DMS79 (cell line): Measurements from ENCODE around the gene ENTPD2.
A peak's percentile ranks its signal among the peaks of the same experiment; 100 is the strongest.

ENCODE experiments used
- DNase-seq: peaks from one replicate; lab custom pipeline; 2025; lab: John Stamatoyannopoulos, UW

Gene ENTPD2

DNA sequence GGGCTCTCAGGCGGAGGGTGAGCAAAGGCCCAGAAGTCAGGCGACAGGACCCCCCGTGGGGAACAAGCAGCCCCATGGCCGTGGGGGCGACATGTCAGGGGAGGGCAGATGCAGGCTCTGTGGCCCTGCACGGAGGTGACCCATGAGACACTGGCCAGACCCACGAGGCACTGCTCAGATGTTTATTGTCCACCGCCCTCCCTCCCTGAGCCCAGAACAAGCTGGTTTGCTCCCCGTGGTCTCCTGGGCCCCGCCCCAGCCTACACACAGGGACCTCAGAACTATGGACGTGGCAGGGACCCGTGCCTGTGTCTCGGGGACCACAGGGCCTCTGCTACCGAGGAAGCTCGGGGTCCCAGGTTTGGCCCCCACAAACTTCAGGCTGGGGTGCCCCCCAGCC is 23.9 kb downstream of the ENTPD2 start:
- no peak for DNase-seq

DNA sequence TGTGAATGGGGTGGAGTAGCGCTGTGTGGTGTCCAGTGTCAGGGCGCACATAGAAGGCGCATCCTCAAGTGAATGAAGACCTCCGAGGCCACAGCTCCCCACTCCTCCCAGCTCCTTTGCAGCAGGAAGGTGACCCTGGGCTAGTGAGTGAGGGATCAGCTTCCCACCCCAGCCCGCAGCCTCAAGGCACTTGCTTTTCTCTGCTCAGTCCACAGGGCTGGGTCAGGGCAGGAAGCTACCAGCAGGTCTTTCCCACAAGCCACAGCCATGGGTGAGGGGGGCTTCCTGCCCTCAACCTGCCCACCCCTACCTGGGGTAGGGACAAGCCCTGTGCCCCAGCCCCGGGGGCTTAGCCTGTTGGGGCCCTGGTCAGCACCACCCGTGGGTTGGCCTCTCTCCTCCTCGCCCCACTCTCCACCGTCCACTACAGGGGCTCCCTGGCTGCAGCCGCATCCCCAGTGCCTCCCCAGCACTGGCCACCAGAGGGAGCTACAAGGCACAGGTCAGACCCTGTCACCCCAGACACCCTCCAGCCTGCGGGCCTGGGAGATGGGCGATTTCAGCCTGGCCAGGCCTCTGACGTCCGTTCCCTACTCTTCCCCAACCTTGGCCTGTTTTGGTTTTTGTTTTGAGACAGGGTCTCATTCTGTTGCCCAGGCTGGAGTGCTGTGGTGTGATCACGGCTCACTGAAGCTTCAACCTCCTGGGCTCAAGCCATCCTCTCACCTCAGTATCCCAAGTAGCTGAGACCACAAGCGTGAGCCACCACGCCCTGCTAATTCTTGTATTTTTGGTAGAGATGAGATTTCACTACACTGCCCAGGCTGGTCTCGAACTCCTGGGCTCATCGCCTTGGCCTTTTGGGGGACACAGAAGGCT is 24.6 kb downstream of the ENTPD2 start:
- DNase-seq, result peak; percentile 19

DNA sequence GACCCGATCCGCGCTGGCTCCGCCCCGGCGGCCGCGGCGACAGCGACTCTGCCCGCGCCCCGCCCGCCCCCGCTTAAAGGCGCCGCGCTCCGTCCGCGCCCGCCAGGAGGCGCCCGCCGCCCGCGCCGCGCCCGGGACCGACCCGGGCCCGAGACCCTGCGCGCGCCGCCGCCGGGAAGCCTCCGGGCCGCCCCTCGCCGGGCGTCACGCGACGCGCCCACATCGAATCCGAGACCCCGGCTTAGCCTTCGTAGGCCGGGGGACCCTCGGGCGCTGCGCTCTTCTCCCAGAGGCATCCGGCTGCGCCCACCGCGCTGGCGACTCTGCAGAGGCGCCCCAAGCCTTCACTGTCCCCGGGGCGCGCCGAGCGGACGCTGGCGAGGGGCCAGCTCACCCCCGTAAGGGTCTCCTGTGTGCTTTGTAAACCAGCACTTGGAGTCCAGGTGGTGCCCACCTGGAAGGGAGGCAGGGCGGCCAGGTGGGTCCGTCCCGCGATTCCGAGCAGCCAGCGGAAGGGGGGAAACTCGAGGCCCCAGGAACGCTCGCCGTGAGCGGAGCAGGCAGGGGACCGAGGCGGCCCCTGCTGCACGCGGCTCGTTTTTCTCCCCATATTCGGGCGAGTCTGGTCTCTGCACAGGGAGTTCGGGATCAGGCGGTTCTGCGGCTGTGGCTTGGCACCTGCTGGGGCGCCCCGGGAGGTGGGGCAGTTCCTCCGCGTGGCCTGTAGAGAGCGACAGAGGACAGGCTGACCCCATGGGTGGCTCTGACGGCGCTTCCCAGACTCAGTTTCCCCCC is 25.4 kb downstream of the ENTPD2 start:
- peak; percentile 16 for DNase-seq

DNA sequence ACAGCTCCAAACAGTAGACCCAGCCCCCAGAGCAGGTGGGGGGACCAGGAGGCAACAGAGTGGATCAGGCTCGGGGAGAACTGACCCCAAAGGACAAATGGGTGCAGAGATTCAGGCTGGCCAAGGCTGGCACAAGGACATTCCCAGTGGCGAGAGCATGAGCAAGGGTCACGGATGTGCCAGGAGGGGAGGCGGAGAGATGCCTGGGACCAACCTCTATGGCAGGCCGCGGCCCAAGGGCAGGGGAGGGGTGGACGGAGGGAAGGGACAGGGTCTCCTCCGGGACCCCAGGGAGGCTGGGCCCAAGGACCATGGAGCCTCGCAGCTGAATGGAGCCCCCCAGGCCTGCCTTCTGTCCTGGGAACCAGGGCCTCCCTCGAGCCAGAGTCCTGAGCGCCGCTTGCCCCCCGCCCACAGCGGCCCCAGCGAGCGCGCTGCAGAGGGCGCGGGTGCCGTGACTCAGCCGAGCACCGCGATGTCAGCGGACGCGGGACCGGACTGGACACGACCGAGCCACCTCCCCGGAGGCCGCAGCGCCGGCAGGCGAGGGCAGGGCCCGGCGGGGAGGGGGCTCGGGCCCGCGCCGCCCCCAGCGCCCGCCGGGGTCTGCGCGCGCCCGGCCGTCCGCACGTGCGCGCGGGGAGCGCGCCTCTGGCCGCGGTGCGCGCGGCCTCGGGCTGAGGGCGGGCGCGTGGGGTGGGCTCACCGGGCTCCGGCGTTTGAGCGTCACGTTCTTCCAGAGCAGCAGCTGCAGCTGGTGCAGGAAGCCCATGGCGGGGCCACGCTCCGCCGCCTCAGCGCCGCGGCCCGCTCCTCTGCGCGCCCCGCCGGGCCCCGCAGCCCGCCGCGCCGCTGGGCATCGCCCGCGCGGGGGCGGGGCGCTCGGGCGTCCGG is 26.2 kb downstream of the ENTPD2 start, which contains the start of gene ABCA2:
ABCA2 (minus strand) TSS at position 869 of the 894 bp plus-strand sequence; CDS start at position 772, 97 bp downstream.
- no peak for DNase-seq

DNA sequence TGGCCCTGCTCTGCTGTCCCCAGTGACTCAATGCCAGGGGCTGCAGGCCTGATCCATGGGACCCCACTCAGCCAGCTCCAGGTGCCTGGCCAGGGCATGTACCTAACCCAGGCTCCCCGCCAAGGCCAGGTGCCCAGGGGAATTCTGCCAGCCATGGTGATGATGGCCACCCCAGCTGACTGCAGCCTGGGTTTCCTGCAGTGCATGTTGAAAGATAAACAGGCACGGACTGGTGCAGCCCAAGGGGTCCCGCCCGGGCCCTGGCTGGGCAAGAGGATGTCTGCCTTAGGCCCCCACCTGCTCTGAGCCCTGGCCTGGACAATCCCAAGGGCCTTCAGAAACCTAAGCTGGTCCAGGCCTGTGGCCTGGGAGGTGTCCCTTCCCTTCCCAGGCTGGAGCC is 27.0 kb downstream of the ENTPD2 start:
- no peak for DNase-seq

DNA sequence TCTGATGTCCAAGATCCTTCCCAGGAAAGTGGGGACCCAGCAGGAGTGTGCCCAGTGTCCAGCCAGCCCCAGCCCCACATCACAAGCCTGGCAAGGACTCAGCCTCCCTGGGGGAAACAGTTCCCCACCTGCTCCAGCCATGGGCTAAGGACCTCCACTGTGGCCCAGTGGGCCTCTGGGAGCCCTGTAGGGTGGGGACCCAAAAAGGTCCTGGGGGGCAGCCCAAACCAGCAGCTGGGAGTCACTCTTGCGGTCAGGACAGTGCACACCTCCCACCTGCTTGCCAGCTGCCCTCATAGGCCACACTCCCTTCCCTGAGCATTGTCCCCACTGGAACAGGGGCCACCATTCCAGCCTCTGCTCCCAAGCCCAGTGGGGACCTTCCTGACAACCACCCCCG is 27.5 kb downstream of the ENTPD2 start:
- no peak for DNase-seq

DNA sequence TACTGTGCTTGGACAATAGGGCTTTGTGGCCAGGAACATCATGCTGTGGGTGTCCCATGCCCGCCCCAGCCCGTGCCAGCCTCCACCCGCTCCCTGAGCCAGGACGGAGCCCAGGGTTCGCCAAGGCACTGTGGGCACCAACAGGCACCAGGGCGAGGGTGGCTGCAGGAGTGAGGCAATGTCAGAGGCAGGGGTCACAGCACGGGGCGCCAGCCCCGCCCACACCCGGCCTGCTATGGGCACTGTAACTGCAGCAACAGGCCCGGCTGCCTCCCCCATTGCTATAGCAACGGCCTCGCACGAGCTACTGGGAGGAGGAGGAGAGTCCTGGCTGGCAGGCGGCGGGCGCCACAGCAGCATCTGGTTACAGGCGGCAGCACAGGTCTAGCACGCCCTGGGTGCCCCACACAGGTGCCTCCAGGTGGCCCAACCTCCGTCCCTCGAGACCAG is 28.3 kb downstream of the ENTPD2 start:
- DNase-seq, result peak; percentile 86

DNA sequence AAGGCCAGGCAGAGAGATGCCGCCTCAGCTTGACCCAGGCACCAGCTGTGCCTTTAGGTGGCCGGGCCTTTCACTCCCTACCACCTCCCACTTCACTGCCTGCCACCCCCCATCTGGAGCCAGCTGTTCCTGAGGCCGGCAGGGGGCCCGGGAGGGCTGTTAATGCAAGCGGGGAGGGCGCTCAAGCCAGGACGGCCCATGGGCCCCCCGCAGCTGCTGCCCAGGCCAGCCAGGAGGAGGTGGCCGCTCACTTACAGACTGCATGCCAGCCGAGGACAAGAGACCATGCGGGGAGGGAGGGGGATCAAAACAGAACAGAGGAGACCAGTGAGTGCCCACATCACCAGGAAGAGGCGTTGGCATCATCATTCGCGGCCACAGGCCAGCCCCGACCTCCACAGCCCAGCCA is 30.3 kb downstream of the ENTPD2 start:
- no peak for DNase-seq

DNA sequence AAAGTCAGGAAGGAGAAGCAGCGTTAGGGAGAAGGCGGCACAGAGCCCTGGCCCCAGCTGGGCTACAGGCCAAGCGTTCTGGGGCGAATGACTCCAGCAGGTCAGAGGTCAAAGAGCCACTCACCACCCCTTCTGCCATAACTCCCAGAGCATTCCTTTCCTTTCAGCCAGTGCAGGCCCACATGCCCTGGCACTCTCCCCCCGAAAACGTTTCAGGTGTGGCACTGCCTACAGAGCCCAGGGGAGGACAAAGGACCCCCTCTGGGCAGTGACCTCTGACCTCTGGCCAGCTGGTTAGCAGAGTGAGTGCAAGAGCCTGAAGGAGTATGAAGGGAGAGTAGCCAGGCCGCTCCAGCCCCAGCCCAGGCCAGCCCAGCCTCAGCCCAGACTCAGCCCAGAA is 30.7 kb downstream of the ENTPD2 start:
- DNase-seq, result no peak

DNA sequence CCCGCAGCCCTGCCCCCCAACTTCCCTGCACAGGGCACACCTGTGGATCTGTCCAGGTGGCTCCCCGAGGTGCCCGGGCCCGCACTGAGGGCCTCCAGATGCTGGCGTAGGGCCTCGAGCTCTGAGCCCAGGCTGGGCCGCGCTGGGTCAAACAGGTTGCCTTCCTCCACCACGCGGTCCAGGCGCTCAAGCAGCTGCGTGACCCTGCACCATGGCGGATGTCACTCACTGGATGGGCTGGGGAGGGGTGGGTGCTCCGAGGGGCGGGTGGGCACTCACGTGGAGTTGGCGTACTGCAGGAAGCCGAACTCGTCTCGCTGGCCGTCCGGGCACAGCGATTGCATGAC is 31.2 kb downstream of the ENTPD2 start:
- DNase-seq, result no peak

DNA sequence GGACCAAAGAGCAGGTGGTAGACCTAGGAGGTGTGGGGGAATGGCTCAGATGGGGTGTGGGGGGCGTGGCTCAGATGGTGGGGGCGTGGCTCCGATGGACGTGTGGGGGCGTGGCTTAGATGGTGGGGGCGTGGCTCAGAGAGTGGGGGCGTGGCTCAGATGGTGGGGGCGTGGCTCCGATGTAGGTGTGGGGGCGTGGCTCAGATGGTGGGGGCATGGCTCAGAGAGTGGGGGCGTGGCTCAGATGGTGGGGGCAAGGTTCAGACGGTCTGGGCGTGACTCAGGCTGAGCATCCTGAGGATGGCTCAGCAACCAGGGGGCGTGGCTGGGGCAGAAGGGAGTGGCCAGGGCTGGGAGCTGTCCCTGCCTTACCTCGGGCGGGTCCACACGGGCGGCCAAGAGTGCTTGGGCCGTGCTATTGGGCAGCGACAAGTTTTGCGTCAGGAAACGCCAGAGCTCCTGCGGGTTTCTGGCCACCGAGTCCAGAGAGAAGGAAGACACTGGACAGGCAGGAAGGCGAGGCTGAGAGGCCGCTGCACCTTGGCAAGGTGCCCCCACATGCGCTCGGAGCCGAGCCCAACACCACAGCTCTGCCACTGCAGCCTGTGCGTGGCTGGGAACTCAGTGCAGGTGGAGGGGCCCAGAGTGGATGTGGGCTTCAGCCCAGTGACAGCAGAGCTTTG is 31.7 kb downstream of the ENTPD2 start:
- DNase-seq, result no peak

DNA sequence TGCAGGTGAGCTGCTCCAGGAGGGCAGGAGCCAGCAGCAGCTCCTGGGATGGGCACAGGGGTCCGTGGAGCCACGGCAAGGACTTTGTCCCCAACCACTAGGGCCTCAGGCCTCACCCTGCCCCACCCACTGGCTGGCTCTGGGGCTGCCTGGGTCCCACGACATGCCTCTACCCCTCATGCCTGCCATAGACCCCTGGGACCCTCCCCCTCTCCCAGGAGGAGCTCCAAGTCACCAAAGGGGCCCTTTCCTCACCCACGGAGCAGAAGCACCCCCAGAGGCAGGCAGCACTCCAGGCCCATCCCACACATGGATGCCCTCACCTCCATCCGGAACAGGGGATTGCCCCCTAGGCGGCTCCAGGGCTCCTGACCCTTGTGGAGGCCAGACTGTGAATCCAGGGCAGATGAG is 32.3 kb downstream of the ENTPD2 start:
- DNase-seq, result no peak

DNA sequence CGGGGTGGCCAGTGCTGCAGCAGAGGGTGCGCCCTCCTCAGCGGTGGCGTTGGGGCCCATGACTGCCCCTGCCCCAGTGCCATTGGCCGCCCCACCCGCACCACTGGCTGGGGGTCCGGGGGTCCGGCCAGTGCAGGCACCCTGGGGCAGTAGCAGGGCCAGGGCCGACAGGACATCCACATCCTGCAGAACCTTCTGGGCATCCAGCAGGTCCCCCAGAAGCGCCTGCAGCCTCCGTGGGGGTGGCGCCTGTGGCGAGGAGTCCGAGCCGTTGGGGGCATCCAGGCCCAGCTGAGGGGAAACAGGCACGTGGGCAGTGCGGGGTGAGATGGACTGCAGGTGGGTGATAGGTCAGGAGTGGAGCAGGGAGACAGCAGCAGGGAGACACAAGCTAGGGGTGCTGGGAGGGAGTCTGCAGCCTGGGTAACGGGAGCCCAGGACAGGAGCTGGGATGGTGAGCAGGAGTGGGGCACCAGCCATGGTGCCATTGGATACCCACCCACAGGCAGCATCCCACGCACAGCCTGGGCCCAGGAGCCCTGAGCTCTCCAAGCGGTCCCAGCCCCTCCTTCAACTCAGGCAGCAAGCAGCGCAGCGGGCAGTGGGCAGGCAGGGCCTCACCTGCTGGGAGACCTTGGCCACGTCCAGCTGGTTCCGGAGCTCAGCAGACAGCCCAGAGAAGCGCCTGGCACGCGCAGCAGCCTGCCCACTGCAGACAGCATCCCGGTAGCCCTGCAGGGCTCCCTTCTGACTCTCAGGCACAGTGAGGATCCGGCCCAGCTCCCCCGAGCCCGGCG is 32.9 kb downstream of the ENTPD2 start:
- DNase-seq, result no peak

DNA sequence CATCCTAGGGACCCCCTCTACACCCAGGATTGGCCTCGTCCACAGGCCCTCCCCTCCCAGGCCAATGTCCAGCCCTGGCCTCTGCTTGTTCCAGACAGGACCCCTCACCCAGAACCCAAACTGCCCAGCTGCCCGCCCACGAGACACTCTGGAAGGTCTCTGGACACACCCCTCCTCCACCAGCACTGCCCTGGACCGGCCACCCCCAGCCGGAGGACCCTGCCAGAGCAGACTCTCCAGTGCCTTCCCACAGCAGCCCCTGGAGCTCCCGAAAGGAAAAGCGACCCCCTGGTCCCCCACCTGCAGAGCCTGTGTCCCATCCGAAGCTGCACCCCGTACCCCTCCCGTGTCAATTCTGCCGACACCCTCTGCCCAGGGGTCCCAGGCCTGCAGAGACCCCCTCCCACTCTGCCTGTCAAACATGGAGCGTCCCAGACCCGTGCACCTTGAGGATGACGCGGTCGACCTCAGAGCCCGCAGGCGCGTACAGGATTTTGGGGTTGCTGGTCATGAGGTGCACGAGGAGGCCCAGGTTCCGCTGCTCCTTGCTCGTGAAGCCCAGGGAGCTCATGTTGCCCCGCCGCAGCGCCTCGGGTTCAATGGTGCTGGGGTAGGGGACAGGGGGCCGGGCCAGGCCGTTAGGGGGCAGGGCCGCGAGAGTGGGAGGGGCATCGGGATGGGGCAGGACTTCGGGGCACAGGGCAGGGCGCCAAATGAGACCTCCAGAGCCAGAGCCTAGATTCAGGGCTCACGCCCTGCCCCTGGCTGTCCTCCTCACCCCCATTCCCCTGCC is 33.8 kb downstream of the ENTPD2 start:
- no peak for DNase-seq

DNA sequence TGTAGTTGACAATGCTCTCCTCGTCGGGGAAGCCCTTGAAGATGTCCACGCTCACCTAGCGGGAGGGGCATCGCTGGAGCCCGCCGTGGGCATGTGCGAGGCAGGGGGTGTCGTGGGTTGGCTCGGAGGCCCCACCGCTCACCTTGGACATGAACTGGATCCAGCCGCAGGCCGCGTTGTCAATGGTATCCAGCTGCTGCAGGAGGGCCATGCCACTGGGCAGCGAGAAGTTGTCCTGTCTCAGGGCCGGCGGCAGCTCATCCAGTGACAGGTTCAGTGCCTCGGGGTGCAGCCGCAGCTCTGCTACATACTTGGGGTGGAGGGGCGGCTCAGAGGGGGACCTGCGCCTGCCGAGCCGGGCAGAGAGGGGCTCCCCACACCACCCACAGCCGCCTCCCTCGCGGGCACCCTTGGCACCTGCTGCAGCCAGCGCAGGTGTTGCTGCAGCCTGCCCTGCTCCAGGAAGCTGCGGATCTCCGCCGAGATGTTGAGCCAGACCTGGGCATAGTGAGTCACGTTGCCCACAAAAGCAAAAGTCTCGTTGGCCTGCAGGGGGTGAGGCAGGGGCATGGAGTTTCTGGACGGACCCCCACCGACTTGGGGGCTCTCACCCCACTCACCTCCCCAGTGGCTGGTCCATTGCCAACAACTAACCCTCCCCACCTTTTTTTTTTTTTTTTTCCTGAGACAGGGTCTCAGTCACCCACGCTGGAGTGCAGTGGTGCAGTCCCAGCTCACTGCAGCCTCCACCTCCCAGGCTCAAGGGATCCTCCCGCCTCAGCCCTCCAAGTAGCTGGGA is 34.9 kb downstream of the ENTPD2 start:
- no peak for DNase-seq

DNA sequence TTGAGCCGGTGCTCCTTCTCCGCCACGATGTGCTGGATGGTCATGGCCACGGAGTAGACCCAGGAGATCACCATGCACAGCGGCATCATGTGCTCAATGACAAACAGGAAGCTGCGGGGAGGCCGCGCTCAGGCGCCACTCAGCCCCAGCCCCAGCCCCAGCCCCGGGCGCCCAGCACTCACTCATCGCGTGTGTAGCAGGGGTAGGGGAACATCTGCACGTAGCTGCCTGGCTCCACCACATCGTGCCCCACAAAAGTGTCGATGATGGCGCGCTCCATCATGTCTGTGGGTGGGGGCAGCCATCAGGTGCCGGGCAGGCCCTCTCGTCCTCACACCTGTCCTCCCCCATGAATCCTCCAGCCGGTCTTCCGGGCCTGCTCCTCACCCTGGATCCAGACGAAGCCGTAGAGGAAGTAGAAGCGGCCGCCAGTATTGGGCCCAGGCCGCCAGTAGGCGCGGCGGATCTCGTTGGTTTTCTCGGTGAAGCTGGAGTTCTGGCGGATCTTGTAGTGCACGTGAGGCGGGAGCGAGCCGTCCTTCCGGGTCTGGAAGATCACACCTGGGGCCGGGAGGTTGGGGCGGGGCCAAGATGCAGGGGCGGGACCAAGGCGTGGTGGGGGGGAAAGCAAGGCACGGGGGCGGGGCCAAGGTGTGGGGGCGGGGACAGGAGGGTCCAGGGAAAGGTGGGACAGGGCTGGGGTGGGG is 35.9 kb downstream of the ENTPD2 start:
- DNase-seq, result no peak

DNA sequence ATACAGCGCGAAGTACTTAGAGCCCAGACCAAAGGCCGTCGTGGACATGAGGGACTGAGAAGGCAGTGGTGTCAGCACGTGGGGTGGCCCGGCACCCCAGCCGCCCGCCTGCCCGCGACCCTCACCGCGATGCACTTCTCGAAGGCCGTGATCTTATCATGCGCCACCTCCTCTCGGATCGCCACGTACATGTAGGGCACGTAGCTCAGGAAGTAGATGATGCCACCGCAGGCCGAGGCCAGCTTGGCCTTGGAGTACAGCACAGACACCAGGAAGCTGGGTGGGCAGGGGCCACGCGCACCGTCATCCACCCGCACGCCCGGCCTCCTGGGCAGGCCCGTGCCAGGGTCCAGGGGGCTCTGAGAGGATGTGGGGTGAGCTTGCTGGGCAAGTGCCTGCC is 36.8 kb downstream of the ENTPD2 start:
- no peak for DNase-seq

DNA sequence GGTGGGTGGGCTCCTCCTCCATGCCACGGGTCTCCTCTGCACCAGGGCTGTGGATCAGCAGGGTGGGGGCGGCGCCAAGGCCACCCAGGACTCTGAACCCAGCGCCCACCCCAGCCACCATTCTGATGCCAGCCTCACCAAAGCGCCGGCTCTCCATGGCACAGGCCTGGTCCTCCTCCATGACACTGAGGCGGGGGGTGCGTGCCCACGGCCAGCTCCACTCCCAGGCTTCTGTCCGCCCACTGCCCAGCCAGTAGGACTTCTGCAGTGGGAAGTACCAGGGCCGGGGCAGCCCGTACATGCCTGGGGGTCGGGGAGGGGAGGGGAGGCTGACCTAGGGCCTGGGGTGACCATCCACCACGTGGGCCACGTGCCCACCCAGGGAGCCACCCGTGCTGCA is 37.4 kb downstream of the ENTPD2 start:
- no peak for DNase-seq
